Spleen (tissue), 11 donors: ENCODE data around the gene PRIMA1. TPM values are rescaled to one million over a fixed set of nuclear protein-coding genes. Genes with fewer than 3 reads are reported as not detected.
A peak's percentile ranks its signal among the peaks of the same experiment; 100 is the strongest.

Experiments used
- DNase-seq: peaks from one replicate; pipeline ENCODE4 v3.0.0-alpha.2; 2020
- H3K27ac ChIP-seq, 8 donors: fragments of 200-600 bp; sonication (generic) in 7 of 8; 1 replicate in 4 of 8; 2 replicates in 4 of 8; pipeline versions ENCODE4 v1.5.0 to v1.8.0; 2016 to 2021; ENCODE audit warnings: inconsistent platforms in 4 of 8, mild to moderate bottlenecking in 4 of 8, moderate library complexity in 1 of 8
- H3K27me3 ChIP-seq, 7 donors: fragments of 200-600 bp; sonication (generic) in 6 of 7; replicated peaks in 1 of 7; 1 replicate in 4 of 7; 2 replicates in 3 of 7; pipeline versions ENCODE4 v1.5.0 to v1.8.0; 2016 to 2021; ENCODE audit warnings: inconsistent platforms in 3 of 7, mild to moderate bottlenecking in 1 of 7
- H3K36me3 ChIP-seq, 6 donors: fragments of 200-600 bp; sonication (generic) in 5 of 6; 1 replicate in 4 of 6; 2 replicates in 2 of 6; pipeline versions ENCODE4 v1.5.0 to v1.8.0; 2016 to 2021; ENCODE audit warnings: inconsistent platforms in 2 of 6
- H3K4me1 ChIP-seq, 6 donors: fragments of 200-600 bp; sonication (generic) in 5 of 6; 1 replicate in 3 of 6; 2 replicates in 3 of 6; pipeline versions ENCODE4 v1.5.0 to v1.8.0; 2016 to 2021; ENCODE audit warnings: inconsistent platforms in 3 of 6
- H3K4me3 ChIP-seq, 8 donors: fragments of 200-600 bp; sonication (generic) in 7 of 8; 1 replicate in 4 of 8; 2 replicates in 4 of 8; pipeline versions ENCODE4 v1.5.0 to v1.8.0; 2016 to 2021; ENCODE audit warnings: inconsistent platforms in 4 of 8, mild to moderate bottlenecking in 4 of 8, moderate library complexity in 2 of 8
- H3K9me3 ChIP-seq, 8 donors: fragments of 200-600 bp; sonication (generic) in 7 of 8; 1 replicate in 4 of 8; 2 replicates in 4 of 8; pipeline versions ENCODE4 v1.5.0 to v1.8.0; 2016 to 2021; ENCODE audit warnings: inconsistent platforms in 4 of 8
- POLR2A ChIP-seq, 3 donors: fragments of 450-650 bp; IDR thresholded peaks; one replicate each; pipeline ENCODE4 v1.5.1; 2017; ENCODE audit warnings: antibody characterized with exemption in 3 of 3, mild to moderate bottlenecking in 1 of 3
- POLR2AphosphoS5 ChIP-seq, 3 donors: sonication (generic); formaldehyde crosslinking; IDR thresholded peaks; one replicate each; pipeline ENCODE4 v1.5.1; 2017; ENCODE audit warnings: antibody characterized with exemption in 3 of 3
- WGBS, 5 donors: extraction: QIAGEN DNeasy Blood & Tissue Kit in 3 of 5; methylation state at CpG; one replicate each; pipeline versions ENCODE4 v1.1.5 to v1.1.7; 2013 to 2018; 5-methylcytosine and 5-hydroxymethylcytosine counted together
- intact Hi-C: fragments of 100-400 bp; cut with DNase I; formaldehyde crosslinking; loops from one replicate; pipeline ENCODE4 v1.15.0; 2023; ENCODE audit warnings: low total_unique reads
- polyA plus RNA-seq, 3 donors: library from polyadenylated mRNA; stranded (reverse); fragments of 200-250 nt; gene quantifications; one replicate each; pipeline ENCODE4 v1.2.1, GENCODE V29; 2013
- total RNA-seq, 7 donors: library from RNA; depleted of rRNA in 3 of 7; stranded (reverse); fragments of >200 nt in 3 of 7; fragmentation: NEBNext Ultra II Directional in 4 of 7; extraction: Animal tissue kit (Norgen Biotek cat#: 25700) in 4 of 7; gene quantifications; one replicate each; pipeline versions ENCODE4 v1.1.0 to v1.2.1, GENCODE V29; 2016 to 2021
- TF ChIP-seq, protein P1 (sequence below), 11 experiments: fragments of 200-600 bp in 7 of 11; fragments of 450-650 bp in 4 of 11; sonication (generic) in 4 of 11; IDR thresholded peaks in 8 of 11; conservative IDR thresholded peaks in 3 of 11; 1 replicate in 7 of 11; 2 replicates in 4 of 11; pipeline versions ENCODE4 v1.4.0 to v1.8.0; 2016 to 2021; ENCODE audit warnings: antibody characterized with exemption in 11 of 11, inconsistent platforms in 4 of 11, mild to moderate bottlenecking in 1 of 11
- donor health status: healthy with polysubstance abuse.
- donor health status: DM: no; HTN: no; CAD: no; lungs with moderate emphysema.
- donor health status: DM: no; HTN: no; CAD: no.
- donor health status: Bipolar disorder and iron deficiency.
- donor health status: healthy.
- donor health status: DM: no; HTN: no; CAD: no.
- donor health status: DM: yes; HTN: yes; CAD: no.

The PRIMA1 gene
- total and polyA plus RNA-seq, 10 donors = 0.09 to 2.0 (median 0.23) TPM; not detected in 4

DNA sequence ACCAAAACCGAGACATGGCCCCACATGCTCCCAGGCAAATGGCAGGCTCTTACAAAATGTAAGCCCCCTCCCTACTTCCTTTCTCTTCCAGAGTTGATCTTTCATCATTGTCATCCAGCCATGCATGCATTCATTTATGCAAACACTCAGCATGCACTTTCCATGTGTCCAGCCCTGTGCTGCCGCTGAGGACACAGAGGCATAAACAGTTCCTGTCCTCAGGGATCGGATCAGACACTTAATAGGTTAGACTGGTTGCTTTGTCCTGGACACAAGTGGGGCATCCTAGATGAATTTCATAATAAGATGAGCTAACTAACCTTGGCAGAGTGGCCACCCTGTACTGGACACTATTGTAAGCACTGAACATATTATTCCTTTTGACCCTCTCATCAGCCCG is 23.1 kb downstream of the PRIMA1 start:
- intact Hi-C loops = no loop called here
- Histone ChIP-seq H3K36me3 (no peaks in the 10 kb centered on the region), H3K4me3 (no peak overlapping the region), H3K27ac (no peak overlapping the region), H3K4me1 (no peaks in the 10 kb centered on the region), H3K27me3 (peaks cover 0 to 43% (median 0%) of the 10 kb centered on the region in 7 donors), H3K9me3 (no peaks in the 10 kb centered on the region)
- TF ChIP-seq POLR2A (IDR thresholded peaks at IDR 0.05) (no peak), POLR2AphosphoS5 (IDR thresholded peaks at IDR 0.05) (no peak)
- TF ChIP-seq, protein P1, sequence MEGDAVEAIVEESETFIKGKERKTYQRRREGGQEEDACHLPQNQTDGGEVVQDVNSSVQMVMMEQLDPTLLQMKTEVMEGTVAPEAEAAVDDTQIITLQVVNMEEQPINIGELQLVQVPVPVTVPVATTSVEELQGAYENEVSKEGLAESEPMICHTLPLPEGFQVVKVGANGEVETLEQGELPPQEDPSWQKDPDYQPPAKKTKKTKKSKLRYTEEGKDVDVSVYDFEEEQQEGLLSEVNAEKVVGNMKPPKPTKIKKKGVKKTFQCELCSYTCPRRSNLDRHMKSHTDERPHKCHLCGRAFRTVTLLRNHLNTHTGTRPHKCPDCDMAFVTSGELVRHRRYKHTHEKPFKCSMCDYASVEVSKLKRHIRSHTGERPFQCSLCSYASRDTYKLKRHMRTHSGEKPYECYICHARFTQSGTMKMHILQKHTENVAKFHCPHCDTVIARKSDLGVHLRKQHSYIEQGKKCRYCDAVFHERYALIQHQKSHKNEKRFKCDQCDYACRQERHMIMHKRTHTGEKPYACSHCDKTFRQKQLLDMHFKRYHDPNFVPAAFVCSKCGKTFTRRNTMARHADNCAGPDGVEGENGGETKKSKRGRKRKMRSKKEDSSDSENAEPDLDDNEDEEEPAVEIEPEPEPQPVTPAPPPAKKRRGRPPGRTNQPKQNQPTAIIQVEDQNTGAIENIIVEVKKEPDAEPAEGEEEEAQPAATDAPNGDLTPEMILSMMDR (IDR thresholded peaks at IDR 0.05 in 8 of 11, conservative IDR thresholded peaks at IDR 0.05 in 3 of 11) = no peak
- 57 to 73% (median 68%) methylated on average over 4 of the region's 4 CpGs for WGBS, 5 donors
- DNase-seq = no peak

DNA sequence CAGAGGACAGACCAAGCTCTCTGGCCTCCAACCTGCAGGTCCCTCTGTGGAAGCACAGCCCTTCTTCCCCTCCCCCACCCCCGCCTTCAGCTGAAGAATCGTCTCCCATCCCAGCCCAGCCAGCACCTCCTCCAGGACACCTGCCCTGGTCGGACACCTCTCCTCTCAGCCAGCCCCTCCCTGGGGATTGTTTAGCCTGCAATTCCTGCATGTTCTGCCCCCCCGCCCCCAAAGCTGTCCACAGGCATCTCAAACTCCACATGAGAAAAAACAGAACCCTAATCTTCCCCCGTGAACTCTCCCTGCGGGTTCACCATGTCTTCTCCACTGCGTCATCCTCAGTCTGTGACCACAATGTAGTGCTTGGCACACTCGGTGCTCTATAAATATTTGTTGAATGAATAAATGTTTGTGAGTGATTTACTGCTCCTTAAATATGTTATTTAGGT is 24.1 kb downstream of the PRIMA1 start:
- Histone ChIP-seq H3K4me3 (no peak overlapping the region), H3K4me1 (peaks cover 0 to 4% (median 0%) of the 10 kb centered on the region in 6 donors), H3K27ac (no peak overlapping the region), H3K27me3 (peaks cover 0 to 50% (median 0%) of the 10 kb centered on the region in 7 donors), H3K36me3 (no peaks in the 10 kb centered on the region), H3K9me3 (no peaks in the 10 kb centered on the region)
- intact Hi-C loops = no loop called here
- TF ChIP-seq, protein P1 (IDR thresholded peaks at IDR 0.05 in 8 of 11, conservative IDR thresholded peaks at IDR 0.05 in 3 of 11) = no peak
- no peak for TF ChIP-seq POLR2AphosphoS5 (IDR thresholded peaks at IDR 0.05)
- TF ChIP-seq POLR2A (IDR thresholded peaks at IDR 0.05) = no peak
- no peak for DNase-seq
- 42 to 59% (median 55%) methylated on average over 8 of the region's 8 CpGs for WGBS, 5 donors

DNA sequence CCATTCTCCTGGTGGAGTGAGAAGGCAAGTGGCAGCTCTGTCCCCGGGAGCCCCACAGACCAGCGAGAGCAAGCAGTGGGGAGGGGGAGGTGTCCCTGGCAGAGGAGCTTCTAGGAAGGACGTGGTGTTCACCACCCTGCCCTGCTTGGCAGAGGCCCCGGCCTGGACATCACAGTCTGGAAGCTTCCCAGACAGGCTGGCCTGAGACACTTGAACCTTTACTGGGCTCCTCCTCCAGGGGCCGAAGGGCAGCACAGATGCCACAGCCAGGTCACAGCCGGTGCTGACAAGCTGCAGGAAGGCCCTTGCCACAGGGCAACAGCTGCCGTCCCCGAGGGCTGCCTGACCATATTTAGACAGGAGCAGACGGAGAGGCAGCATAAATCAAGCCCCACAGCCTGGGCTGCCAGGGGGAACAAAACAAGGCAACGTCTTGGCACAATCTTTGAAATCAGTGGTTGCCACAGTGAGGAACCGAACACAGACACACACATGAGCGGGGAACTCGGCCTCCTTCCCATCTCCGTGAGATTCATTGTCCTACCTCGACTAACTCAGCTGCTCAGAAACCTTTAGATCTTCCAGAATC is 28.5 kb downstream of the PRIMA1 start:
- no peaks in the 10 kb centered on the region for H3K36me3 ChIP-seq
- H3K27ac ChIP-seq = no peak overlapping the region
- H3K4me3 ChIP-seq = no peak overlapping the region
- intact Hi-C loops = no loop called here
- TF ChIP-seq POLR2AphosphoS5 (IDR thresholded peaks at IDR 0.05) = peak in 2 of 3 donors; percentile 61 to 64
- no peak for TF ChIP-seq POLR2A (IDR thresholded peaks at IDR 0.05)
- TF ChIP-seq, protein P1 (IDR thresholded peaks at IDR 0.05 in 8 of 11, conservative IDR thresholded peaks at IDR 0.05 in 3 of 11) = no peak
- WGBS, 5 donors = 3 to 9% (median 7%) methylated on average over 11 to 15 of the region's 15 CpGs
- no peaks in the 10 kb centered on the region for H3K9me3 ChIP-seq
- peaks cover 0 to 4% (median 0%) of the 10 kb centered on the region in 6 donors for H3K4me1 ChIP-seq
- peaks cover 0 to 34% (median 0%) of the 10 kb centered on the region in 7 donors for H3K27me3 ChIP-seq
- no peak for DNase-seq

GRCh38 chr14:93757206-93757605 is 31.1 kb downstream of the PRIMA1 start:
- H3K36me3 ChIP-seq = no peaks in the 10 kb centered on the region
- H3K27ac ChIP-seq = no peak overlapping the region
- 71 to 83% (median 80%) methylated on average over 12 of the region's 12 CpGs for WGBS, 5 donors
- H3K9me3 ChIP-seq = no peaks in the 10 kb centered on the region
- no peak for DNase-seq
- peaks cover 0 to 4% (median 0%) of the 10 kb centered on the region in 6 donors for H3K4me1 ChIP-seq
- intact Hi-C loops = no loop called here
- TF ChIP-seq POLR2A (IDR thresholded peaks at IDR 0.05) (no peak), POLR2AphosphoS5 (IDR thresholded peaks at IDR 0.05) (no peak)
- TF ChIP-seq, protein P1 (IDR thresholded peaks at IDR 0.05 in 8 of 11, conservative IDR thresholded peaks at IDR 0.05 in 3 of 11) = no peak
- peaks cover 0 to 26% (median 0%) of the 10 kb centered on the region in 7 donors for H3K27me3 ChIP-seq
- no peak overlapping the region for H3K4me3 ChIP-seq
